Chondrocyte (in vitro differentiated cells): ENCODE measurements around the gene TFF2. TPM values are rescaled to one million over a fixed set of nuclear protein-coding genes. Genes with fewer than 3 reads are reported as not detected.

ENCODE experiments used
- DNase-seq: peaks from one replicate; pipeline ENCODE4 v3.0.0; 2021; ENCODE audit warnings: mixed read lengths, low spot score
- H3K27ac Mint-ChIP-seq: one replicate; pipeline ENCODE4 v1.8.0; 2021; ENCODE audit warnings: mild to moderate bottlenecking, moderate library complexity, mixed read lengths; ENCODE audit not compliant: unreplicated experiment
- H3K27me3 Mint-ChIP-seq: 2 replicates; pipeline ENCODE4 v1.8.0; 2021; ENCODE audit warnings: low read depth, mixed read lengths
- H3K36me3 Mint-ChIP-seq: 2 replicates; pipeline ENCODE4 v1.8.0; 2021; ENCODE audit warnings: low read depth, mixed read lengths
- H3K4me1 Mint-ChIP-seq: 2 replicates; pipeline ENCODE4 v1.8.0; 2021; ENCODE audit warnings: low read depth, mild to moderate bottlenecking, mixed read lengths
- H3K4me3 Mint-ChIP-seq: one replicate; pipeline ENCODE4 v1.8.0; 2021; ENCODE audit warnings: mild to moderate bottlenecking, moderate library complexity, mixed read lengths; ENCODE audit not compliant: unreplicated experiment
- H3K9me3 Mint-ChIP-seq: 2 replicates; pipeline ENCODE4 v1.8.0; 2021; ENCODE audit warnings: low read depth, mixed read lengths
- CTCF ChIP-seq: fragments of 200-600 bp; sonication (generic); IDR thresholded peaks from 2 replicates; pipeline ENCODE4 v1.5.0; 2021; ENCODE audit warnings: antibody characterized with exemption, mild to moderate bottlenecking, moderate library complexity
- total RNA-seq: library from RNA; stranded (reverse); gene quantifications from 3 replicates; pipeline ENCODE4 v1.2.1, GENCODE V29; 2021

TFF2 gene
- total RNA-seq, 1 donor from 2014 or later, result not detected

- no peaks in the 10 kb centered on the region for H3K36me3 Mint-ChIP-seq
- no peaks in the 10 kb centered on the region for H3K9me3 Mint-ChIP-seq
- no peak for TF ChIP-seq CTCF
- H3K4me3 Mint-ChIP-seq, result no peak overlapping the region
- DNase-seq, result no peak
- H3K4me1 Mint-ChIP-seq, result no peaks in the 10 kb centered on the region
- no peak overlapping the region for H3K27ac Mint-ChIP-seq
- peaks cover 42% of the 10 kb centered on the region for H3K27me3 Mint-ChIP-seq
Measured at GRCh38 chr21:42298237-42298636, 52.6 kb downstream of the TFF2 start.

- Mint-ChIP-seq H3K9me3 (no peaks in the 10 kb centered on the region), H3K27me3 (peaks cover 42% of the 10 kb centered on the region), H3K27ac (no peak overlapping the region), H3K36me3 (no peaks in the 10 kb centered on the region), H3K4me3 (no peak overlapping the region), H3K4me1 (no peaks in the 10 kb centered on the region)
- no peak for TF ChIP-seq CTCF
- DNase-seq, result no peak
Measured at GRCh38 chr21:42297377-42297776, 53.4 kb downstream of the TFF2 start.

GRCh38 chr21:42296501-42296900 is 54.3 kb downstream of the TFF2 start:
- TF ChIP-seq CTCF, result no peak
- Mint-ChIP-seq H3K27me3 (peaks cover 42% of the 10 kb centered on the region), H3K4me1 (no peaks in the 10 kb centered on the region), H3K9me3 (no peaks in the 10 kb centered on the region), H3K4me3 (no peak overlapping the region), H3K27ac (no peak overlapping the region), H3K36me3 (no peaks in the 10 kb centered on the region)
- DNase-seq, result no peak

Other genes starting within 250 kb of the TFF2 start
- 0.51 to 1.6 TPM (median 1.6 TPM) in 3 replicates for gene ABCG1, start 131.9 kb downstream of the TFF2 start, total RNA-seq
- gene TFF3, start 35.6 kb downstream of the TFF2 start, total RNA-seq, result 1.3 to 6.0 TPM in 2 of 3 replicates, not detected in the other
- gene TFF1, start 15.5 kb upstream of the TFF2 start, total RNA-seq, result not detected in 3 replicates
- gene TMPRSS3, start 45.1 kb upstream of the TFF2 start, total RNA-seq, result 0.22 TPM in 1 of 3 replicates, not detected in the others
- gene UBASH3A, start 52.9 kb upstream of the TFF2 start, total RNA-seq, result not detected in 3 replicates
- gene RSPH1, start 145.2 kb upstream of the TFF2 start, total RNA-seq, result 0.15 TPM in 1 of 3 replicates, not detected in the others
- 3.5 to 4.8 TPM (median 4.7 TPM) in 3 replicates for gene SLC37A1, start 162.9 kb upstream of the TFF2 start, total RNA-seq